GM08714 (cell line): Measurements from ENCODE around the gene UBA7.
A peak's percentile ranks its signal among the peaks of the same experiment; 100 is the strongest.

Experiments used
- H3K4me3 ChIP-seq: fragments of 200-500 bp; sonication (Bioruptor generic); 2 replicates; pipeline ENCODE4 v1.5.1; 2014; ENCODE audit warnings: mild to moderate bottlenecking, low read length, inconsistent platforms
- ZNF274 ChIP-seq: IDR thresholded peaks from 2 replicates; pipeline ENCODE4 v1.6.1; 2012; ENCODE audit warnings: mild to moderate bottlenecking, low read depth, low read length

The UBA7 gene, protein sequence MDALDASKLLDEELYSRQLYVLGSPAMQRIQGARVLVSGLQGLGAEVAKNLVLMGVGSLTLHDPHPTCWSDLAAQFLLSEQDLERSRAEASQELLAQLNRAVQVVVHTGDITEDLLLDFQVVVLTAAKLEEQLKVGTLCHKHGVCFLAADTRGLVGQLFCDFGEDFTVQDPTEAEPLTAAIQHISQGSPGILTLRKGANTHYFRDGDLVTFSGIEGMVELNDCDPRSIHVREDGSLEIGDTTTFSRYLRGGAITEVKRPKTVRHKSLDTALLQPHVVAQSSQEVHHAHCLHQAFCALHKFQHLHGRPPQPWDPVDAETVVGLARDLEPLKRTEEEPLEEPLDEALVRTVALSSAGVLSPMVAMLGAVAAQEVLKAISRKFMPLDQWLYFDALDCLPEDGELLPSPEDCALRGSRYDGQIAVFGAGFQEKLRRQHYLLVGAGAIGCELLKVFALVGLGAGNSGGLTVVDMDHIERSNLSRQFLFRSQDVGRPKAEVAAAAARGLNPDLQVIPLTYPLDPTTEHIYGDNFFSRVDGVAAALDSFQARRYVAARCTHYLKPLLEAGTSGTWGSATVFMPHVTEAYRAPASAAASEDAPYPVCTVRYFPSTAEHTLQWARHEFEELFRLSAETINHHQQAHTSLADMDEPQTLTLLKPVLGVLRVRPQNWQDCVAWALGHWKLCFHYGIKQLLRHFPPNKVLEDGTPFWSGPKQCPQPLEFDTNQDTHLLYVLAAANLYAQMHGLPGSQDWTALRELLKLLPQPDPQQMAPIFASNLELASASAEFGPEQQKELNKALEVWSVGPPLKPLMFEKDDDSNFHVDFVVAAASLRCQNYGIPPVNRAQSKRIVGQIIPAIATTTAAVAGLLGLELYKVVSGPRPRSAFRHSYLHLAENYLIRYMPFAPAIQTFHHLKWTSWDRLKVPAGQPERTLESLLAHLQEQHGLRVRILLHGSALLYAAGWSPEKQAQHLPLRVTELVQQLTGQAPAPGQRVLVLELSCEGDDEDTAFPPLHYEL

DNA sequence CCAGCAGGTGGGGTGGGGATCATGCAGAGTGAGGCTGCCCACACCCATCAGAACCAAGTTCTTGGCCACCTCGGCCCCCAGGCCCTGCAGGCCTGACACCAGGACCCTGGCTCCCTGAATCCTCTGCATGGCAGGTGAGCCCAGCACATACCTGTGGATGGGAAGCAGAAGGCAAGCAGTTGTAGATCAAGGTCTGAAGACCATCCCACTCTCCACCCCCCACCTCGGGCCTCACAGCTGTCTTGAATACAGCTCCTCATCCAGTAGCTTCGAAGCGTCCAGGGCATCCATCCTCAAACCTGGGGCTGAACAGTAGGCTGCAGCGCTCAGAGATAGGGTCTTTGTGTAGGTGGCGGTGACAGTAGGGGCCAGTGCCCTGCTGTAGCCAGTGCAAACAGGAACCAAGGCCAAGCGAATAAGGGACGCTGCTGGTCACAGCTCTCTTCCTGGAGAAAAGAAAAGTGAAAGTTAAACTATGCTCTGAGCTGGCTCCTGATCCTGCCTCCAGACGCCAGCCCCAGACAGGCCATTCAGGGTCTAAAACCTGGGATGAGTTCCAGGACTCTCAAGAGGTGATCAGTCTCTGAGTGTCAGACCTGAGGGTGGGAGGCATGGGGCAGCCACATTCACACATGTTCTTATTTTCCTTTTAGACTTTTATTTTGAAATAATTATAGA is at the start of gene UBA7:
Gene UBA7, minus strand, starts transcription at position 457 of the 678 bp plus-strand sequence. Its CDS starts 166 bp downstream, at position 291.
- TF ChIP-seq ZNF274 = no peak
- peak within 1 kb of the TSS; percentile 56; the same call in 1 of the 2 replicates for H3K4me3 ChIP-seq

DNA sequence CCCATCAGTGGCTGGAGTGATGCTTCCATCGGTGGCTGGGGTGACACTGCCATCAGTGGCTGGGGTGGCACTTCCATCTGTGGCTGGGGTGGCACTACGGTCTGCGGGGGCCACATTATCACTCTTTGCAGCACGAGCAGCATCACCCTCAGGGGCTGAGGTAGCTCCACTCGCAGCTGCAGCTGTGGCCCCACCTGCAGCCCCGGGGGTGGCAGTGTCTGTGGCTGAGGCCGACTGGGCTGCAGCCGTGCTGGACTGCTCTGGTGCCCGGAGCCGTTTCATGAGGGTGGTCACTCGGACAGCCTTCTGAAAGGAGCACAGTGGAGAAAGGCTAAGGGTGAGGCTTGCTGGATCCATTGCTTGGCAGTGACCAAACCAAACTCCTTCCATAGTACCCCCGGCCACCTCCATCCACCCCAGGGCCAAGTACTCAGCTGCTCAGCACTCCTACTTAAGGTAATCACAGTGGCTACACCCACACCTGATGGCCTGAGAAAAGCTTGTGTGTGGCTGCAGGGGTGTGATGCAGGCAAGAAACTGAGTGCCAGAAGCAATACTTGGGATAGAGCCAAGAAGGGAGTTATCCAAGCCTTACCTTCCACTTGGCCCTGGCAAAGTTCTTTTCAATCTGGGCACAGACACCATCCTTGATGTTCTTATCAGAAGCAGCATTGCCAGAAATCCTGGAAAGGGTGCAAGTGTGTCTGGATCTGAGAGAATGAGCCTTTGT is 46.0 kb upstream of the UBA7 start:
- no peak for TF ChIP-seq ZNF274
- H3K4me3 ChIP-seq = no peak overlapping the region

DNA sequence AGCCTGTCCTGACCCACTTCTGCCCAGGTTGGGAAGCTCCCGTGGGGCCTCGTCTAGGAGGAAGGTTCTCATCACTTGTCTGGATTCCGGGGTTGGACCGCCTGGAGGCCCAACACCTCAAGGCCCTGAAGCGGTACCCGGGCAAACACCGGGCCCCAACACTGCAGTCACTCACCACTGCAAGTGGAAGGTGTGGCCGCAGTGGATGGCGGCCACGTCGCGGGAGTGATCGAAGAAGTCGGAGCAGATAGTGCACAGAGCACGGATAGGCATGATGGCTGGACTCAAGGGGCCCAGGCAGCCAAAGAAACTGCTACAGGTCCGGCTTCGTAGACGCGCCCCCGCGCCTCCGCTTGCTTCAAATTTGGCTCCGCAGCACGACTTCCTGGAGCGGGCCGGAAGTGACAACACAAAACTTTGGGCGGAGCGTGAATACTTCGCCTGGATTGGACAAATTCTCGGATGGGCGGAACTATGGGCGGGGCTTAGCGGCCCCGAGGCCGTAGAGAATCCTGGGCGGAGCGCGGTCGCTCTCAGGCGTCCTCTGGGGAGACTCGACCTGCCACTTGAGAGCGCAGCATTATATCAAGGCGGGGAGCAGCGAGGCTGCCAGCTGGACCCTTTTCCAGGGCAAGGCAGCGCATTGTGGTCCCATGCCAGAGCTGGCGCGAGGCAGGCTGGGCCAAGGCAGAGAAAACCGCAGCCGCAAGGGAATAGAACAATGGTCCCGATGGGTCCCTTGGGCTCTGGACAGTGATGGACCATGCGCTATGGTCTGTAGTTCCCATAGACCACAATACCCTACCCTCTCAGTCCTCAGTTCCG is 42.6 kb upstream of the UBA7 start, which contains the start of gene TRAIP:
Gene TRAIP, minus strand, starts transcription at position 384 of the 825 bp plus-strand sequence. Its CDS starts 111 bp downstream, at position 273.
- peak within 1 kb of the TSS; percentile 70 for H3K4me3 ChIP-seq
- no peak for TF ChIP-seq ZNF274

DNA sequence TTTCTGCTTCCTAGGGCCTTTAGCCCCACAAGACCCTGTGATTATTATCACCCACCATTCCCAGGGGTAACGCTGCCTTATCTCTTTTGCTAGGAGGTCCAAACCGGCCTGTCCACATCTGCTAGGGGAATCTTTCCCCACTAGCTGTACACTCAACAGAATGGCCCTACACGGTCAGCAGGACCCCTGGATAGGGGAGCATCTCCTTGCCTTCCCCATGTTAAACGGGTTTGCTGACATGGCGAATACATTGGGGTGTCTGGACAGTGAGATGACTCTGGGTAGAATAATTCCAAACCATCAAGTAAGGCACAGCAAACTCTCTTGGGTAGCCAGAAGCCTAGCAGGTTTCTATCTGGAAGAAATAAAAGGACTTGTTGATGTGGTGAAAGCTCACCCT is 41.9 kb upstream of the UBA7 start:
- H3K4me3 ChIP-seq = peak overlapping the region; percentile 70
- no peak for TF ChIP-seq ZNF274

DNA sequence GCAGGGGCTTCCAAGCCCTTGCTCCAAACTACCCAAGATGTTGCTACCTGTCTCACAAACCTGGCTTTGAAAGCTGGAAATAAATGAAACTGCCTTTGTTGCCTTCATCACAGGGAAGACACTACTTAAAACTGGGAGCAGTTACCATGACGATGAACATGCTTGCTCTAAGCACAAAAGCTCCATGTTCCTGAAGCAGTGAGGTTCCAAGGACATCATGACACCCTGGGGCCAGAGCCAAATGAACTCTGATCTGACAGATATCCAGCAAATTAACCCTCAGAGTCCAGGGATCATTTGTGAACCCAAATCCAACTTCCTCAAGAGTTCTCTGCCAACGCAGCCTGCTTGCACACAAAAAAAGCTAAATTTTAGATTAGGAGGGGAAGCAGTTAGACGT is 31.9 kb upstream of the UBA7 start:
- no peak for TF ChIP-seq ZNF274
- no peak overlapping the region for H3K4me3 ChIP-seq

DNA sequence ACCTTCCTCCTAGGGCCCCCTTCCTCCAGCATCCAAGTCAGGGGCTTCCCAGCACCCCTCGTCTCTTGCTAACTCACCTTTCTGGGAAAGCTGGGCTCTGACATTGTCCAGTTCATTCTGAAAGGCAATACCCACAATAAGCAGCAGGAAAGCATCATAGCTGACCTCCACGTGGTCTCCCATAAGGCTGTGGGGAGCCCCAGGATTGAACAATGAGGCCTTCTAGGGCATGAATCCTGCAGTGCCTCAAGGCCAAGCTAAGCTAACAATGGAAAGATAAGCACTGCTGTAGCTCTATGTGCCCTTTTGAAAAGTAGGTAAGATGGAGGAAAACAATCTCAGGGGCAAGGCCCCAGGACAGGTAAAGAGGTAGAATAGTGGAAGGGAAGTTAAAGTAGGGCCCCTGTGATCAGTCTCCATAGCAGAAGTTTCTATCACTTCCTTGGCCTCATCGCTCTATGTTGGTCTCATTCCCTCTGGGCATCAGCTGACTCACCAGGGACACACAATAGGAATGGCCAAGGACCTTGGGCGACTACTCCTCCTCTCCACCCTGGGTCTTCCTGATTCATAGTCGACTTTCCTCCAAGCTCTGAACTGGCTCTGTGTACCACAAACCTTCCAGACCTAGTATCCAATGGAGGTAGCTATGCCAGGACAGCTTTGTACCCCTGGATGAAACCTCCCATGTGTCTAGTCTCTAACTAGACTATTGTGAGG is 30.9 kb upstream of the UBA7 start:
- no peak for TF ChIP-seq ZNF274
- no peak overlapping the region for H3K4me3 ChIP-seq

DNA sequence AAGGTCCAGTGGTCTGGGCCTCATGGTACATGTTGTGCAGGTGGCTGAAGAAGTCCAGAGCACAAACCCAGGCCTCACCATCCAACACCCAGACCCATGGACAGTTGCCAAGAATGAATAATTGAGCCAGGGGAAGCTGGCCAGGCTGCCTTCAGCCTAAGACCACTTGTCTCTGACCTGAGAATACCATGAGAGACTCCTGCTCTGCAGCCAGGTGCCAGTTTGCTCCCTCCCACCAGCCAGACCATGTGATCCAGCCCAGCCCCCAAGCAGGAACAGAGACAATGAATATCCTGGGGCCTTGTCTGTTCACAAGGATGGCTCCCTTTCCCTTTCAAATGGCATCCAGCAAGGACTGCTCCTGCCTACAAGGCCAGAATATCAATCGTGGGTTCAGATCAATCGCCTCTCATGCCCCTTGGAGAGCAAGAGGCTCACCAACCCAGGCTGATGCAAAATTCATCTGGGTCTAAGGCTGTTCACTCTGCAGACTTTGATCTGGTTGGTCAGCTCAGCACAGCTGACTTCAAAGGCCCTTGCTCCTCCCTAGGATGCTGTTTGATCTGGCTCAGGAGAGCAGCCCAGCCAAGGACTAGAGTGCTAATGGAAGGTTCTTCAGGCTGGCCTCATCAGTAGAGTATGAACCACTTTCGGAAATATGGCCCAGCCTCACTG is 29.2 kb upstream of the UBA7 start:
- no peak overlapping the region for H3K4me3 ChIP-seq
- TF ChIP-seq ZNF274 = no peak

DNA sequence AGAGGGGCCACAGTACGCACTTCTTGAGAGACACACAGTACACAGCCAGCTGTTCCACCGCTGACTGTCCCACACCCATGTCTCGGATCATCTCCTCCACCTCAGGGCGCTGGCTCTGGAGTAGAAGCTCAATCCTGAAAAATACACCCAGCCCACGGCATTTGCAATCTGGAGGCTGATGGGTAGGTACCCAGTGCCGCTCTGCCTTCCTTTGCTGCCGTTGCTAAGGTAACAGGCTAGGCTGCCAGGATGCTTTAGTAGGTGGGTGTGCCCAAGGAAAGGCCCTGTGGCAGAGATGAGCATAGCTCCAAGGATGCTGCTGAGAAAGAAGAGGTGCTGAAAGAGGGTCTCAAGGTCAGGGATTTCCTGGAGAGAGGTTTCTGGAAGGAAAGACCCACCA is 28.1 kb upstream of the UBA7 start:
- no peak for TF ChIP-seq ZNF274
- H3K4me3 ChIP-seq = no peak overlapping the region

DNA sequence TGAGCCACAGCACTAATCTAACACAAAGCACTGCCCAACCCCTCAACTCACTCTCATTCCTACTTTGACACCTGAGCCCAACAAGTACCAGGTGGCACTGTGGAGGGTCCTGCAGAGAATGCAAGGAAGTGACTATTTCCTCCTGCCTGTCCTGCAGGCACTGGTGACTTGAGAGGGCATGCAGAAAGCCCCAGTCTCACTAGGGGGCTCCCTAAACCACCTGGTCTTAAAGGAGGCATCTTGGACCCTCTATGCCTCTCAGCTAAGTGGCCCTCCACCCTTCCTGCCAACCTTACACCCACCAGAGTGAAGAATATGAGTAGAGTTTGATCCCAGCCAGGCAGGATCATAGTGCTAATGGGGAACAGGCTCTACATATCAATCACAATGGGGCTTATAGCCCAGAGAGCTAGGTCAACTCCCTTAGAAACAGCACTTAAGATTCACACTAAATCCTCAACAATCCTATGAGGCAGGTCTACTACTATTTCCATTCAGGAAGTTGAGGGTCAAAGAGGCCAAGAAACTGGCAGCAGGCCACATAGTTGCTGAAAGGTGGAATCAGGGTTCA is 27.5 kb upstream of the UBA7 start:
- H3K4me3 ChIP-seq = no peak overlapping the region
- no peak for TF ChIP-seq ZNF274

DNA sequence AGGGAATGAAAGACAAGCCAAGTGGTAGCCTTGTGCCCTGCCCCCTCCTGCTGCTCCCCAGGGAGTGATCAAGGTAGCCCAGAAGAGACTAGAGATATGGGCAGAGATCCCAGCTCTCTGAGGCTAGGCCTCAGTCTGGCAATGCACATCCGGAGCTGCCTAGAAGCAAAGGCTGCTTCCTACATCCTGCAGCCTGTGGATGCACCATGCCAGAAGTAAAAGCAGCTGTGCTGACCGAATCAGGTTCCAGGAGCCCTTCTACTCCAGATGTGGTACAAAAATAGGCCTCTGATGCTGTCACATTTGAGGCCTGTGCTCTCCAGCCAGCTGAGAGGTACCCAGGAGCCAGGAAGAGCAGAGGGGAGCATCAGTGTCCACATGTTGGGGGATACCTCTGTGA is 26.6 kb upstream of the UBA7 start:
- H3K4me3 ChIP-seq = no peak overlapping the region
- no peak for TF ChIP-seq ZNF274

DNA sequence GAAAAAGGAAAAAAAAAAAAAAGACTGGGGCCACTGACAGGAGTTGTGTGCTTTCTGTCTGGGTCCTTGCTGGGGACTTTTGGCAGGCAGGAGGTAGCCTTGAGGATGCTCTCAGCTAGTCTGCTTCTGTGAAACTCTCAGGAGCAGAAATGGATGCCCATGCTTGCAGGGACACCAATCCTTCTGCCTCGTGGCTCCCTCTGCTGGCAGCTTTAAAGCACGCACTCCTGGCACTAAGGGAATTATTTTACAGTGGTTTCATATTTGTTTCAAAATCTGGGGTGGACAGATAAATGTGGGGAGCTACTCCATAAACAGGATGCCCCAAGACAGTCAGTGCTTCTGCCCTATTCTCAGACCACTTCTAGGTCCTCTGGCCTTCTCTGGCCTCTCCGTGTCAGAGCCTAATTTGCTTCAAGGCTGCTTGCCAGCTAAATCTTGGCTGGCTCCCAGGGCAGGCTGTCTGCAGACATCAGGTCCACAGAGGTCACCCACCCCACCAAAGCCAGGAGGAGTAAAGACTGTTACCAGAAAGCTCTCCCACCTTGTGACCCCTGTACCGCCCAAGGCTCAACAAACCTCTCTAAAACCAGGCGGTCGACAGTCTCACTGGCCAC is 25.5 kb upstream of the UBA7 start:
- H3K4me3 ChIP-seq = no peak overlapping the region
- TF ChIP-seq ZNF274 = no peak
